Loucy (cell line): ENCODE measurements around the gene CAMK2D.

Source experiments
- EZH2phosphoT487 ChIP-seq: fragments of 200-600 bp; IDR thresholded peaks from 2 replicates; pipeline ENCODE4 v1.6.1; 2018; ENCODE audit warnings: antibody characterized with exemption, mild to moderate bottlenecking, moderate library complexity, borderline replicate concordance
- TF ChIP-seq, protein P1 (sequence below): fragments of 200-600 bp; sonication (generic); conservative IDR thresholded peaks from 2 replicates; pipeline ENCODE4 v1.5.1; 2014; ENCODE audit warnings: mild to moderate bottlenecking, antibody characterized with exemption, low read length

DNA sequence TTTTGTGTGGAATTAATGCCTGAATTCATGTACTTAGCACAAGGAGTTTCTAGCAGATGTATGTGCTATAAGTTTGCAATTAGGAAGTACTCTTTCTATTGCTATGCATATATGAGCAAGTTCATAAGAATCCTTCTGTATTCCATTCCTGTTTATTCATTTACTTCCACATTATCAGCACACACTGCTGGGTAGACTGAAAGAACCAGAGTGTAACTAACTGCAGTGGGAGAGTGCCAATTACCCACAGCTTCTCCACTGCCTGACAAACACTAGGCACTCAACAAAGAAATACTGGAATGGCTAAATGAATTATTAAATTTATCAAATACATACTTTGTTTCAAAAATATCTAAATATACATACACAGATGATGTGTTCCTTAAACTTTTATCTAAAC lies 219.6 kb downstream of the CAMK2D start:
- TF ChIP-seq, protein P1, sequence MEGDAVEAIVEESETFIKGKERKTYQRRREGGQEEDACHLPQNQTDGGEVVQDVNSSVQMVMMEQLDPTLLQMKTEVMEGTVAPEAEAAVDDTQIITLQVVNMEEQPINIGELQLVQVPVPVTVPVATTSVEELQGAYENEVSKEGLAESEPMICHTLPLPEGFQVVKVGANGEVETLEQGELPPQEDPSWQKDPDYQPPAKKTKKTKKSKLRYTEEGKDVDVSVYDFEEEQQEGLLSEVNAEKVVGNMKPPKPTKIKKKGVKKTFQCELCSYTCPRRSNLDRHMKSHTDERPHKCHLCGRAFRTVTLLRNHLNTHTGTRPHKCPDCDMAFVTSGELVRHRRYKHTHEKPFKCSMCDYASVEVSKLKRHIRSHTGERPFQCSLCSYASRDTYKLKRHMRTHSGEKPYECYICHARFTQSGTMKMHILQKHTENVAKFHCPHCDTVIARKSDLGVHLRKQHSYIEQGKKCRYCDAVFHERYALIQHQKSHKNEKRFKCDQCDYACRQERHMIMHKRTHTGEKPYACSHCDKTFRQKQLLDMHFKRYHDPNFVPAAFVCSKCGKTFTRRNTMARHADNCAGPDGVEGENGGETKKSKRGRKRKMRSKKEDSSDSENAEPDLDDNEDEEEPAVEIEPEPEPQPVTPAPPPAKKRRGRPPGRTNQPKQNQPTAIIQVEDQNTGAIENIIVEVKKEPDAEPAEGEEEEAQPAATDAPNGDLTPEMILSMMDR: no peak
- TF ChIP-seq EZH2phosphoT487: no peak
